NCI-H146 treated with DMSO at 0.1 percent for 48 hours (cell line): ENCODE results near the gene FREM3.

Experiments
- DNase-seq: peaks from one replicate; lab custom pipeline; 2025; ENCODE audit not compliant: unreplicated experiment; lab: John Stamatoyannopoulos, UW

FREM3 gene

GRCh38 chr4:143668930-143669552 lies 31.4 kb downstream of the FREM3 start:
- DNase-seq: no peak

- DNase-seq: no peak
Measured at GRCh38 chr4:143667461-143667860, 33.0 kb downstream of the FREM3 start.

GRCh38 chr4:143658336-143658735 lies 42.1 kb downstream of the FREM3 start:
- DNase-seq: no peak

GRCh38 chr4:143654571-143654970 lies 45.9 kb downstream of the FREM3 start:
- DNase-seq: no peak

- DNase-seq: no peak
Measured at GRCh38 chr4:143653031-143653430, 47.4 kb downstream of the FREM3 start.

GRCh38 chr4:143643399-143643798 lies 57.1 kb downstream of the FREM3 start:
- DNase-seq: no peak

GRCh38 chr4:143642611-143643010 lies 57.9 kb downstream of the FREM3 start:
- no peak for DNase-seq

GRCh38 chr4:143641361-143641760 lies 59.1 kb downstream of the FREM3 start:
- no peak for DNase-seq

- DNase-seq: no peak
Measured at GRCh38 chr4:143634763-143635162, 65.7 kb downstream of the FREM3 start.

GRCh38 chr4:143633833-143634232 lies 66.6 kb downstream of the FREM3 start:
- no peak for DNase-seq

- DNase-seq: no peak
Measured at GRCh38 chr4:143626134-143626911, 74.2 kb downstream of the FREM3 start.

GRCh38 chr4:143625632-143626031 lies 74.8 kb downstream of the FREM3 start:
- no peak for DNase-seq

- DNase-seq: no peak
Measured at GRCh38 chr4:143623896-143624295, 76.6 kb downstream of the FREM3 start.

- DNase-seq: no peak
Measured at GRCh38 chr4:143618811-143619210, 81.7 kb downstream of the FREM3 start.

- no peak for DNase-seq
Measured at GRCh38 chr4:143617994-143618679, 82.3 kb downstream of the FREM3 start.

- DNase-seq: no peak
Measured at GRCh38 chr4:143616771-143617170, 83.7 kb downstream of the FREM3 start.

- DNase-seq: no peak
Measured at GRCh38 chr4:143609492-143609891, 91.0 kb downstream of the FREM3 start.

- DNase-seq: no peak
Measured at GRCh38 chr4:143606480-143606879, 94.0 kb downstream of the FREM3 start.

GRCh38 chr4:143599827-143600226 lies 100.6 kb downstream of the FREM3 start:
- DNase-seq: no peak

- DNase-seq: no peak
Measured at GRCh38 chr4:143598816-143599215, 101.7 kb downstream of the FREM3 start.

GRCh38 chr4:143597276-143597675 lies 103.2 kb downstream of the FREM3 start:
- DNase-seq: no peak

GRCh38 chr4:143587703-143588102 lies 112.8 kb downstream of the FREM3 start:
- no peak for DNase-seq
